HG03103 (cell line): ENCODE measurements around the gene GPR78.

Source experiments
- ATAC-seq: cut with Tn5 transposase; IDR thresholded peaks from one replicate; pipeline ENCODE4 v1.9.1; 2021; ENCODE audit warnings: low read depth; ENCODE audit not compliant: unreplicated experiment

GPR78 gene

DNA sequence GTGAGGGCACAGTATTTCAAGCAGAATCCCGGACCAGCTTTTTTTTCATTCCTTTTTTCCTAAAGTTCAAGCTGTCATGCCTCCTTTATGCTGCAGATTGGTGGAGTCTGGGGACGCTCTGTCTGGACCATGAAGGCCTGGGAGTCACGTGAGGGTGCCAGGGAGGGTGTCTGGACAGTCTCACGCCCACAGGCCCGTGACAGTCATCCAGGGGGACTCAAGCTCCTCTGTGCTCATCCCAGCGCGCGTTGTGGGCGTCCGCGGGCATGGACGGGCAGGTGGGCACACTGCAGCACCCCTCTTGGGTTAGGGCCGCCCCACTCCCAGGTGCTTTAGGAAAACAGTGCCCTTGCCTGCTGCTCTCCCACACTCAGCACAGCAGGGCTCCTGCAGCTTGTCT, 17.1 kb downstream of the GPR78 start:
- no peak for ATAC-seq

DNA sequence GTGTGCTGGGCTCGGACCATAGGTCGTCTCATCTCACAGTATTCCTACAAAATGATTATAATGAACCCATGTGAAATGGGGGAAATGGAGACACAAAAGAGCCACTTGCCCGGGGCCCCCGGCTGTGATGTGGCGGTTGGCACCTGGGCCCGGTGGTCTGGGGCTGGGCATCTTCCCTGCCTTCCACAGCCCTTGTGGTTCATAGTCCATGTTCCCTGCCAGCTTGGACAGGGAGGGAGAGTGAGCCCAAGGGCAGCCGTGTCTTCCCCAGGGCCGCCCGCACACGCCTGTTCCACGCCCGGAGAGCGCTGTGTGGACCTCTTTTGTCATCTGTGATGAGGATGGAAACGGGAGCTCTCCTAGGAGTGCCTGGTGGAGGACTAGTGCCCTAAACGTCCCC, 17.6 kb downstream of the GPR78 start:
- ATAC-seq: no peak

DNA sequence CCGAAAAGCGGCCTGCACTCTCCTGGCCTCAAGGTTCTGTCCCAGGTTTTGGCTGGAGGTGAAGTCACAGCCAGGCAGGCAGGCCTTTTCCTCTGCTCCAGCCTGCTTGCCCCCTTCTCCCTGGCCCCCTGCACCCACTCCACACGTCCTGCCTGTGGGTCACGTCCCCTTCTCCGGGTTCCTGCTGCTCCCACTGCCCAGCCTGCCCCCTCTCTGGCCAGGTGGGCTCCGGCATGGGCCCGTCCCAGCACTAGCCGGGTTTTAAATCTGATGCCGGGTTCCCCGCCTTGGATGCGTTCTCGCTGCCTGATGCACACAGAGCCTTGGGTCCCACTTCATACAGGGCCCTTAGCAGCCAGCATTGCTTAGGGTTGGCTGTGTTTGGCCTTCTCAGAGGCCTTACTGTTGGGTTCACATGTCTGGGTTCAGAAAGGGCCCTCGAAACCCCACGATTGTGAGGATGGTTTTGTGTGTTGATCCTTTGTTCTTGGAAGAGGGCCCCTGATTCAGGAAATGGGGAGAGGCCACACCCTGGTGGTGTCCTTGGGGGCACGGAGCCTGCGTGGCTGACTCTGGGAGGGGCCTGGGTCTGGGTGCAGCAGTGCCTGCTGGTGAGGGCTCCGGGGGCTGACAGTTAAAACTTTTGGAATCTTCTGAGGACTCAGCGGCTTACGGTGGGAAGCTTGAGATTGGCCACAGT, 18.3 kb downstream of the GPR78 start:
- no peak for ATAC-seq

DNA sequence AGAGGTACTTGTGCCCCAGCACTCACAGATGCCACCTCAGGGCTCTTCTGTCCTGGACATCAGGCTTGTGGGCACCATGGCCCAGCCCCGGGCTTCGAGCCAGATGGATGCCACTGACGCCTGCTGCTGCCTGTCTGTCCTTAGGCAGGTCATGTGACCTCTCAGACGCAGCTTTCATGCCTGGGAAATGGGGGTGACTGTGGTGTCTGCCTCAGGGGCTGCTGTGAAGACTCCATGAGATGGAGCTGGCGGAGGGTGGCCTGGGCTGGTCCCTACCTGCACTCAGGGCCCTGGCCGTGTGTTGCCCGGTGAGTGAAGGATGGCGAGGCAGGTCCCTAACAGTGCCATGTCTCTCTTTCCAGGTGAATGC, 18.9 kb downstream of the GPR78 start:
- ATAC-seq: no peak

DNA sequence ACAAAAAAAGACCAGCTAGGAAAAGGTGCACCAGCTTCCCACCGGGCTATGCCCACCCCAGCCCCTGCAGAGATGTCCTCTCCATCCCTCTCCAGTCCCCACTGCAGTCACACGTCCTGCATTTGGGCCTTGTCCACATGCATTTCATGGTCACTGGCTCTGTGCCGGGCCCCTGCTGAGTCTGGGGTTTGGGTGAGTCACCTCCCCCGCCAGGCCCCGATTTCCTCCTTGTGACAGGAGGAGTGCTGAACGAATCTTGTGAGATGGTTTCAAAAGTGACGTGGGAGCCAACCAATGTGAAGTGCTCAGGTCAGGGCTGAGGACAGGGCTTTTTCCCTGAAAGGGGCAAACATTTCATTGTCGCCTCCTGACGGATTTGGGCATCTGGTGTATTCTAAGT, 19.5 kb downstream of the GPR78 start:
- ATAC-seq: no peak

DNA sequence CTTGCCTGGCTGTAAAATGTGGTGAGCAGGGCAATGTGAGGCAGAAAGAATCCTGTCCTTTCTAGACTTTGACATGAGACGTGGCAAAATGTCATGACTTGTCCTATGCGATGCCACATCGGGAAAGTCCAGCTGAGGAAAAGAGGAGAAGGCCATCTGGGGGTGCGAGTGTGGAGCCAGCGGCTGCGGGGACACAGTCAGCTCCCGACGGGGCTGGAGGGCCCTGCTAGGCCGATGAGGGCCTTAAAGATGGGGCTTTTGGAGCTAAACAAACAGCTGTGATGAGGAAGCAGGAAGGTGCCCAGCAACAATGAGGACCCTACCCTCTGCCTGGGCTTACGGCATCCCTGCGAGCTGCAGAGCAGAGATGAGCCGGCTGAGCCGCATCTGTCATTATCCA, 20.1 kb downstream of the GPR78 start:
- no peak for ATAC-seq

DNA sequence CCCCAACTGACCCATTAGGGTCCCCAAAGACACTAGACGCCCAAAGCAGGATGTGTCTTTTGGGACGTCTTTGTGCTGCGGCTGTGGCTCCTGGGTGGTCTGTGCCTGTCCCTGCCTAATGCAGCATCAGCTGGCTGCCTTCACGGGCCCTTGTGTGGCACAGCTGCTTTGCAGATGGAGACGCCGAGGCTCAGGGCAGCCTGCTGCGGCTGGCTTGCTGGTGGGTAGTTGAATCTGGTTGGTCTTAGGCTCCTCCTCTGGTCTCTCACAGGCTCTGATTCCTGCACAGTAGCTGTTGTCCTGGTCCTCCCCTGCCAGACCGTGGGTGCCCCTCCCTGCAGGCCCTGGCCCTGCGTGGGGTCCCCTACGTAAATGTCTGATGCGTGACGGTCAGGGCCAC, 20.5 kb downstream of the GPR78 start:
- ATAC-seq: no peak

DNA sequence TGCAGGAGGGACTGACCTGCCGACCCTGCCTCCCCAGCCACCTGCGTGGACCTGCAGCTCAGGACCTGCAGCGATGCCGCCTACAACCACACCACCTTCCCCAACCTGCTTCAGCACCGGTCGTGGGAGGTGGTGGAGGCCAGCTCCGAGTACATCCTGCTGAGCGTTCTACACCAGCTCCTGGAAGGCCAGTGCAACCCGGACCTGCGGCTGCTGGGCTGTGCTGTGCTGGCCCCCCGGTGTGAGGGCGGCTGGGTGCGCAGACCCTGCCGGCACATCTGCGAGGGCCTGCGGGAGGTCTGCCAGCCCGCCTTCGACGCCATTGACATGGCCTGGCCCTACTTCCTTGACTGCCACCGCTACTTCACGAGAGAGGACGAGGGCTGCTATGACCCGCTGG, 20.9 kb downstream of the GPR78 start:
- ATAC-seq: no peak

DNA sequence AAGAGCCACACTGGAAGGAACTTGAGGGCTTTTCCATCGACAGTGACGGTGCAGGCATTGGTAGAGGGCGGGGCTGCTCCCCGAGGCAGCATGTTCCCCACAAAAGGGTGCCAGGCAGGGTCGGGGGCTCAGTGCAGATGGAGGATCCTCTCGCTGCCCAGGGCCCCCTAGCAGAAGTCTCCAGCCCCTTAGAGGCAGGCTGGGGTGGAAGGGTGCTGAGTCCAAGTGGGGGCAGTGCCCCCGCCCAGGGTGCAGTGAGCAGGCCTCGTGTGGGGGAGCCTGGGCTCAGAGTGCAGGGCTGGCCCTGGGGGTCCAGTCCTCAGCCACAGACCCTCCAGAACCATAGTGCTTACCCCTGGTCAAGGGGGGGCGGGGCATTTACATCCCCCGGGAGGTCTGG, 21.4 kb downstream of the GPR78 start:
- no peak for ATAC-seq

DNA sequence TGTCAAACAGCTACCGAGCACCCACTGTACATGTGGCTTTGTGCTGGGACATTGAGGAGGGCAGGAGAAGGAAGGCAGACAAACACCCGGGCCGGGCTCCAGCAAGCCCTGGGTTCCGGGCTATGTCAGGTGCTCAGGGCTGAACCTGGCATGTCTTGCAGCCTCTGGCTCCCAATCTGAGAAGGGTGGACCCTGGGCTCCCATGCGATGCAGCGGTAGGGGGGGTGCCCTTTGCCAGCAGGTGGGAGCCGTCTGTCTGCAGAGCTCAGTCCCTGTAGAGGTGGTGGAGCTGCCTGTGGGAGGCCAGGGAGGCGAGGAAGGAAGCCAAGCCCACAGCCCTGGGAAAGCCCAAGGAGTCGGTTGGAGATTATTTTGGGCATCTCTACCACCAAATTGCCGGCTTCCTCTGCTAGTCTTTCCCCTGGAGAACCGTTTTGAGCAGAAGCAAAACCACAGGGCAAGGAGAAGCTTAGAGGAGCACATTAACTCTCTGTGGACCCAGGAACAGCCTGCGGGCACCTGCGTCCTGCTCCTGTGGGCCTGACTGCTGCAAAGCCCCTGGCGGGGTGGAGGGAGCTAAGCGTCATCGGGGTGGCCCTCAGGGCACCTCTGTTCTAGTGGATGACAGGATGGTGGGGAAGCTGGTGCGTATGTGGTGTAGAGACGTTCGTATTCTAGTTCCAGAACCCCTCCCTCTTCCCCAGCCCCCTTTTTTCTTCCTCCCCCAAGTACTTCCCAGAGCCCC, 22.7 kb downstream of the GPR78 start:
- ATAC-seq: no peak

DNA sequence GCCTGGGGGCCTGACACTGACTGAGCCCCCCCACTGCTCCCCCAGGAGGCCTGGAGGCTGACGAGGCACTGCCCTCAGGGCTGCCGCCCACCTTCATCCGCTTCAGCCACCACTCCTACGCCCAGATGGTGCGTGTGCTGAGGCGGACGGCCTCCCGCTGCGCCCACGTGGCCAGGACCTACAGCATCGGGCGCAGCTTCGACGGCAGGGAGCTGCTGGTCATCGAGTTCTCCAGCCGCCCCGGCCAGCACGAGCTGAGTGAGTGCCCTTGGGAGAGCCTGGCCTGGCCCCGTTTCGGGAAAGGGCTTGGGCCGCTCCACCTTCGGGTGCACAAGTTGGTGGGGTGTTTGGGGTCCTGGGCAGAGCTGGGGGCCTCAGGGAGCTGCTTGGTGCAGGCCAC, 23.7 kb downstream of the GPR78 start:
- ATAC-seq: no peak

DNA sequence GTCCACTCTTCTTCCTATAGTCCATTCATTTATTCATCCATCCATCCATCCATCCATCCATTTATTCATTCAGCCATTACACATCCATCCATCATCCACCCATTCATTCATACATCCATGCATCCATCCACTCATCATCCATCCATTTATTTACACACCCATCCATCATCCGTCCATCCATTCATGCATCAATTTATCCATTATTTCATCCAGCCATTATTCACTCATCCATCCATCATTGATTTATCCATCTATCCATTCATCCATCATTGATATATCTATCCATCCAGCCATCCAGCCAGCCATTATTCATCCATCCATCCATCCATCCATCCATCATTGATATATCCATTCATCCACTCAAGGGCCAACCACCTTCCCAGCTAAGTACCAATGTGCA, 25.1 kb downstream of the GPR78 start:
- no peak for ATAC-seq

DNA sequence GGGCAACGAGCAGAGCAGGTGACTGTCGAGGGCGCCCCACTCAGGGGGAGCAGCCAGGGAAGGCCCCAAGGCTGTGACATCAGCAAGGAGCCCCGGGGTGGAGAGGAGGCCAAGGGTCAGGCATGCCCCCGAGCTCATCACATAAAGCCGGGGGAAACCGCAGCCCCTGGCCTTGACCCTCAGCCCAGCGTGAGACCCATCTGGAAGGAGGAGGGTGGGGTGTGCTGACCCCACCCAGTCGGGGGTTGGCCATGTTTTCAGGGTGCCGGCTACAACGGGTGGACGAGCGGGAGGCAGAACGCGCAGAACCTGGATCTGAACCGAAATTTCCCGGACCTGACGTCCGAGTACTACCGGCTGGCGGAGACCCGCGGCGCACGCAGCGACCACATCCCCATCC, 26.3 kb downstream of the GPR78 start:
- no peak for ATAC-seq

DNA sequence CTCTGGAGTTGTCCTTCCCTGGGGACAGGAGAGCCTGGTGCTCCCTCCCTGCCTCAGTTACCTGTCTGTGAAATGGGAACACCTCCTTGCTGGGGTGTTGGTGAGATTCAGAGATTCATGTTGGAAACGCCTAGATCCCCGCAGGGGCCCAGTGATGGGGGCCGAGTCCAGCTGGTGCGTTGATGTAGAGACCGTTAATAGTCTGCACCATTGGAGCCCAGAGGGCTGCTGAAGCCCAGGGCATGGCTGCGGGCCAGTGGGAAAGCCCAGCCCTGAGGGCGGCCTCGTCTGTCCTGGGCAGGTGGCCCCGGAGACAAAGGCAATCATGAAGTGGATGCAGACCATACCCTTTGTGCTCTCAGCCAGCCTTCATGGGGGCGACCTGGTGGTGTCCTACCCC, 26.8 kb downstream of the GPR78 start:
- no peak for ATAC-seq

DNA sequence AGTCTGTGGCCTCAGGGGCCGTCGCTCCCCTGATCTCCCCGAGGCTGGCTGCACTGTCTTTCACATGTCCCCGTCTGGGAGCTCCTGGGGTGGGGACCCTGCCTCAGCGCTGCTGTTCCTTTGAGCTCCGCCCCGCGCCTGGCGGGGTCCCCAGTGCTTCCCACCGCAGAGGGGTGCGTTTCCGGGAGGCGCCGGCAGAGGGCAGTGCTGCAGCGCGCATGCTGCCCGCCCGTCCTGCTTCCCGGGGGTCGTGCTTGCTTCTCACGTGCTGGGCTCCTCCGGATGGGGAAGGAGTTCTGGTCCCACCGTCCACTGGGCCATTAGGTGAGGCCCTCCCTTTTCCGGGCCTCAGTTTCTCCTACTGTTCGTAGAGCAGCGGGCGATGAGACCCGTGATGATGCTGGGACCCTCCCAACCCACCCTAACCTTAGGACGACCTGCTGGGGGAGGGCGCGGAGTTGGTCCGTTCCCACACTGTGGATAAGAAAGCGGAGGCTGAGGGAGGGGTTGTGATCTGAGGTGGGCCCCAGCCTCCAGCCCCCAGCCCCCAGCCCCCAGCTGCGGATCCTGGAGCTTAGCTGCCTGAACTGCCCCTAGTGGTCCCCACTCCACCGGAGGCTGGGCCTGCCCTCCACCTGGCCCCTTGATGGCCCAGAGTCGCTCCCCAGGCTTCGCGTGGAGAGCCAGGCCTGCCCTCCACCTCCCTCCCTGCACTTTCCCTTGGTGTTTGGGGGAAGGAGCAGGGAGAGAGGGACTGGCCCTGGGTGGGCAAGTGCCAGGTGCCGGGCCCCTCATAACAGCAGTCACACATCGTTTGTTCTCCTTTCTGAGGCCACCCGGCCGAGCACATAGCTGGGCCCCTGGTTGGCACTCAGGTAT, 27.6 kb downstream of the GPR78 start:
- no peak for ATAC-seq

DNA sequence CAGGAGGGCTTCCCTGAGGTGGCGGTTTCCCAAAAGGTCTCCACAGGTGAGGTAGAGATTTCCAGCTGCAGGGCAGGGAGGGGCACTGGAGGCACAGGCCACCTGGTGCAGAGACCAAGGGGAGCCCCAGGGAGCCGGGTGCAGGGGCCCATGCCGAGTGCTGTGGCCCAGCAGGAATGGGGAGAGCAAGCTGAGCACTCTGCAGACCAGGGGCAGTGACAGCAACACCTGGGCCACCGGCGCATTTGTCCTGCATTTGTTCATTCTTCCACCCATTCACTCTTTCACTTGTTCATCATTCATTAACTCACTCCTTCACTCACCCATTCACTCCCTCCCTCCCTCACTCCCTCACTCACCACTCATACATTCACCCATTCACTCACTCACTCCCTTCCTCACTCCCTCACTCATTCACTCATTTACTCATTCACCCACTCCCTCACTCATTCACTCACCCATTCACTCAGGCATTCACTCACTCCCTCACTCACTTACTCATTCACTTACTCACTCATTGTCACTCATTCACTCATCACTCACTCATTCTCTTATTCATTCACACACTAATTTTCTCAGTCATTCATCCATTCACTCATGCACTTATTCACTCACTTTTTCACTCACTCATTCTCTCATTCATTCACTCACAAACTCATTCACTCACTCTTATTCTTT, 28.7 kb downstream of the GPR78 start:
- ATAC-seq: no peak

DNA sequence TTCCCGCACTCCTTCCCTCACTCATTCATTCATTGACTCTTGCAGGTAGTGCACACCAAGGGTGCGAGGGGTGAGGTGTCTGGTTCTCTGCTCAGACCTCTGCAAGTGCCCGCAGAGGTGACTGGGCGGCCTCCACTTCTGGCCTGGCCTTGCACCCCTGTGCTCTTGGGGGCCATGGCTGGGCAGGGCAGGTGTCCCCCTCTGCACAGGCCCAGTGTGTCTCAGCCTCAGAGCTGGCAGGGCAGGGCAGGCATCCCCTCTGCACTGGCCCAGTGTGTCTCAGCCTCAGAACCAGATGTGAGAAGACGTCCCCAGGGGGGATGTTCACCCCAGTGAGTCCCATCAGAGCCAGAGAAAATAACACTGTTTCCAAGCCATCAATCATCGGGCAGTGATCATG, 29.2 kb downstream of the GPR78 start:
- no peak for ATAC-seq

DNA sequence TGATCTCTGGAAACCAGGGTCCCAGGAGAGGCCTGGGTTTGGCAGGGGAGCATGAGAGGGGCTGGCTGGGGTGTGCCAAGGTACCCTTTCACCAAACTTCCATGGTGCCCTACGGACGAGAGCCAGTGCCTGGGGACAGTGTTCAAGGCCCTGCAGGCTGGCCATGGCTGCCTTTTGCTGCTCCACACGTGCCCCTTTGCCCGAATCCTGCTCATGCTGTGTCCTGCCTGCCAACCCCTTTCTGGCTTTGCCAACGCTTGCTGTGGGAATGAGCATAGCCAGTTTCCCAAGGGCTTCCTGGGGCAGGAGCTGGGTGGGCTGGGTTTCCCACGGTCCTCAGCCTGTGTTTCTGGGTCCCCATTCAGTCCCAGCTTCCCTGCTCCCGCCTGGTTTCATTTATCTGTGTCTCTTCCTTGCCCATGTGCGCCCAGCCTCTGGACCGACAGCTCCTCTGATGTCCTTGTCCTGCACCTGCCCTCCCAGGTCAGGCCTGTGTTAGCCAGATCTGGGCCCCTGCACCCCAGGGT, 29.7 kb downstream of the GPR78 start:
- ATAC-seq: no peak

DNA sequence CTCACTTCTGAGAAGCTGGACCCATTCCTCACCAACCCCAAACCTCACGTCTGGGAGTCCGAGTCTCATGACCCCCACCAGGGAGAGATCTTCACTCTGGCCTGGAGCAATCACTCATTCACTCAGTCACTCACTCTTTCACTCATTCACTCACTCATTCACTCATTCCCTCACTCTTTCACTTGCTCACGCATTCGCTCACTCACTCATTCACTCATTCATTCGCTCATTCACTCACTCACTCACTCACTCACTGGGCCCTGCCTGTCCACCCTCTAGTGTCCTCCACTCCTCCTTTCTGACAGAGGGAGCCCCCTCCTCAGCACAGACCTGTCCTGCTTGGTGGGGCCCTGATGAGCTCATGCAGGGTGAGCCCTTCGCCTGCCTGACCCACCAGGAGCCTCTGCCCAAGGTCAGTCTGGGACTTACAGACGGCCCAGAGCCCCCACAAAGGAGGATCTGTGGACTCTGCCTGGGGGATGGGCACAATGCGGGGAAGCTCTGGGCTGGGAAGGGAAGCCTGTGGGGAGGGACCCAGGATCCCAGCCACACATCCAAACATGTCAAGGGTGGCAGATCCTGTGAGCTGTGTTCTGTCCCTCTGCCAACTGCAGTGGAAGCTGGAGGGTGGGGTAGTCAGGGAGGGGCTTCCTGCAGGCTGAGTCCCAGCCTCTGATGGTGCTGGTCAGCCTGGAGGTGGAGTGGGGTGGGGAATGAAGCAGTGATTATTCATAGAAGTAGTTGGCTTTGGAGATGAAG, 30.8 kb downstream of the GPR78 start:
- no peak for ATAC-seq

DNA sequence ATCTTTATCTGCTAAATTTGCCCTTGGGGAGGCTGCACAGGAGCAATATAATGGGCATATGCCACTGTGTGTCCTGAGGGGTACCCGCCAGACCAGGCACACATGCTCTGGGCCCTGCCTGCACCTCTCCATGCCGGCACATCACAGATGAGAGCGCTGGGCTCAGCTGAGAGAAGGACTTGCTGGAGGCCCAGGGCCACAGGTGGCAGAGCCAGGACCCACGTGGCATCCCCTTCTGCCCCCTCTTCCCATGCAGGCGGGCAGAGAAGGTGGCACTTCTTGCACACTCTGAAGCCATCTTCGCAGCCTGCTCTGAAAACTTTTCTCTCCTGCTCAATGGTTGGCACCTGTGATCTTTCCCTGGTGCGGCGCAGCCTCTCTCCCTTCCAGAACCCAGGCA, 32.5 kb downstream of the GPR78 start:
- ATAC-seq: no peak
